ENCODE data around the gene REX1BD. TPM values are rescaled to one million over a fixed set of nuclear protein-coding genes. Genes with fewer than 3 reads are reported as not detected.
"Not testable (repeated sequence)": the region's sequence is repeated elsewhere in the genome, so short reads cannot be mapped to it uniquely, and the experiment has no call there.

The REX1BD gene
- total RNA-seq, 1 experiment from 2014 or later, result 140 TPM

DNA sequence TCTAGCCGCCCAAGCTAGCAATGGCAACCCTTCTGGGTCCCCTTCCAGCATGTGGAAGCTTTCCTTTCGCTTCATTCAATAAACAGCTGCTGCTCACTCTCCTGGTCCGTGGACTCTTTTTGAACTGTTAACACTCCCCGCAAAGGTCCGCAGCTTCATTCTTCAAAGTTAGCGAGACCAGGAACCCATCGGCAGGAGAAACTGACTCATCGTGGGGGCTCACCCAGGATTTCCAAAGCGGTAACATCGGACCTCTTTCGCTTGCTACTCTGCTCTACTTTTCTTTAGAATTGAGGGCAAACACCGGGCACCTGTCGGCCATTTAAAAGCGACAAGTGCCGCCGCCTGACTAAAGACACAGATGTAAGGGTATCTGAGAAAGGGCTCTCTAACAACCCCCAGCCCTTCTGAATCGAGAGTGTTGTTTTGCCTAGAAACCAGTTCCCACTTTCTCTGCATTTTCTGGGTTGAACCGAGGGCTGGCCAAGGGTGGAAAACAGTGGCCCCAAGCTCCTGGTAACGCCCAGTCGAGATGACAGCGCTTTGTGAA is 11.2 kb upstream of the REX1BD start:
- no peak for DNase-seq (ENCODE audit: low read depth)

DNA sequence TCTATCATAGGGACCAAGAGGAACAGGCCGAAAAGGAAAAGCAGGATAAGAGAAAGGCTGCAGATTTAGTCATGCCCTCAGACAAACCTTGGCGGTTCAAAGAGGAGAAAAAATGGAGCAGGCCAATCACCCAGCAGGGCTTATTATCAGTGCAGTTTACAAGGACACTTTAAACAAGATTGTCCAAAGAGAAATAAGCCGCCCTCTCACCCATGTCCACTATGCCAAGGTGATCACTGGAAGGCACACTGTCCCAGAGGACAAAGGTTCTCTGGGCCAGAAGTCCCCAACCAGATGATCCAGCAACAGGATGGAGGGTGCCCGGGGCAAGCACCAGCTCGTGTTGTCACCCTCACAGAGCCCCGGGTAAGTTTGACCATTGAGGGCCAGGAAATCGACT is 8.3 kb upstream of the REX1BD start:
- no peak for DNase-seq (ENCODE audit: low read depth)

DNA sequence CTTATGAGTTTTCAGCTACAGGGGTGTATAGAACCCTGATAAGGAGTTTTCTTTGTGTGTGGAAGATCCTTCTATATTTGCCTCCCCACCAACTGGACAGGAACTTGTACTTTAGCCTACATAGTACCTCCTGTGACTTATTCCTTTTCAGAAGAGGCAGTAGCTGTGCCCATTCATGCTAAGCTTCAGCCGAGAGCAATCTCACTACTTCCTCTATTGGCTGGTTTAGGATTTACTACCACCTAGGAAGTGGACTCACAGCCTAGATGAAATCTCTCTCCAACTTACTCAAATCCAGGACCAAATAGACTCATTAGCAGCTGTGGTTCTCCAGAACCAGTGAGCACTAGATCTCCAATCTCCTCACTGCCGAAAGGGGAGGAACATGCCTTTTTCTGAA is 2.3 kb upstream of the REX1BD start:
- DNase-seq (ENCODE audit: low read depth), result no peak

DNA sequence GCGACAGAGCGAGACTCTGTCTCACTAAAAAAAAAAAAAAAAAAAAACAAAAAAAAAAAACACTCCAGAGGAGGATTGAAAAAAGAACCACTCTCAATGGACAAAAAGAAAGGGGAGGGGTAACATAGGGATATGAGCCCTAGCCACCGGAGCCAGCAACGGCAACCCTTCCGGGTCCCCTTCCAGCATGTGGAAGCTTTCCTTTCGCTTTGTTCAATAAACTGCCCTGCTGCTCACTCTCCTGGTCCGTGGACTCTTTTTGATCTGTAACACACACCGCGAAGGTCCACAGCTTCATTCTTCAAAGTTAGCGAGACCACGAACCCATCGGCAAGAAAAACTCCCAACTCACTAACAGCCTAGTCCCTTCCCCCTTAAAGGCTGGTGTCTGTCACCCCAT is 1.0 kb upstream of the REX1BD start:
- DNase-seq (ENCODE audit: low read depth), result no peak

DNA sequence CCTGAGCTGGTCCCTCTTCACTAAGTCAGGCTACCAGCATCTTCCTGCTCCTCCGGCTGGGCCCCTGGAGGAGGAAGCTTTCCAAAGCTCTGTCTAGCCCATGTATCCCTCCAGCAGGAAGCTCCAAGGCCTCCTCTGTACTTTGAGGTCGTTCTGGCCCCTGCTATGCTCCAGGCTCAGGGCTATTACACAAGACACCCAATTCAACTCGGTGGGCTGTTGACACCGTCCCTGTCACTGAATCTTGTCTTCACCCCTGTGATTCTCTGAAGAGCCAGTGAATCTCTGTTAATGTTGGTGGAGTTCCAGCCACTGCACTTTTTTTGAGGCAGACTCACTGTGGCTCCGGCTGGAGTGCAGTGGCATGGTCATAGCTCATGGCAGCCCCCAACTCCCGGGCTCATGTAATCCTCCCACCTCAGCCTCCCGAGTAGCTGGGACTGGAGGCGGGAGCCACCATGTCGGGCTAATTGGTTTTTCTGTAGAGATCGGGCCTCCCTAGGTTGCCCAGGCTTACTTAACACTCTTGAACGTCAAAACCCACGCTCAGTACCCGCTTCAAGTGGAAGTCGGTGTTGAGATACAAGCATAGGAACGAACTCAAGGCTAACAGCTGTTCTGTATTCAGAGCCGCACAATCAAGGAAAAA is 512 bp upstream of the REX1BD start:
- no peak for DNase-seq (ENCODE audit: low read depth)

DNA sequence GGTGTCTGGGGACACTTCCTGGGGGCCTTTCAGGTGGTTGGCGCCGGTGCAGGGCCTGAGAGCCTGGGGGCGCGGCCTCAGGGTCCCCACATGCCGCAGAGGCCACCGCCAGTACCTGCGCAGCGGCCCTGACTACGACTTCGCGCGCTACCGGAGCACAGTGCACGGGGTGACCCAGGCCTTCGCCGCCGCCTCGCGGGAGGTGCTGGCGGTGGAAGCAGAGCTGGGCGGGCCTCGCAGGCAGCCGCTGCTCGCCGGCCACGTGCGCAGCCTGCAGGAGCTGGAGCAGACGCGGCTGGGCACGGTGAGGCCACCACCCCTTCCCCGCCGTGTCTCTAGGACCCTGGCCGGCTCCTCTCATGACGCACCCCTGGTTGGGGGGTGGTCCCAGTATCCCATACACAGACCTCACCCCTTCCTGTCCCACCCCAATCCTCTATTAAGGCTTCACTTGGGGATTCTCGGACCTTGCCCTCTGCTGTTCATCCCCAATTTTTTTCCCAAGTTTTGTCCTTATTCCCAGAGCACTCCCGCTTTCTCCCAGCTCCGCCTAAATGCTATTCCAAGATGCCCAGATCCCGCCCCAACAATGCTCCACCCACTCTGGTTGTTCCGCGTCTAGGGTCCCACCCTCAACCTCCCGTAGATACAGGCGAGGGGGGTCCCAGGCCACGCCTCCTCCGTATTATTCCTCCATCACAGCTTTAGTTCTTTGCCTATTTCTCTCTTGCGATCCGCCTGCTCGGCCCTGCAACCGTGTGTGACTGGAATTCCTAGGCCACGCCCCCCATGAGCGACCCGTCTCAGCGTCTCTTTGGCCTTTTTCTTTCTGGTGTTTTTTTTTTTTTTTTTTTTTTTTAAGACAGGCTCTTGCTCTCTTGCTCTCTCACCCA is 1.0 kb downstream of the REX1BD start:
- peak; percentile 79 for DNase-seq (ENCODE audit: low read depth)

DNA sequence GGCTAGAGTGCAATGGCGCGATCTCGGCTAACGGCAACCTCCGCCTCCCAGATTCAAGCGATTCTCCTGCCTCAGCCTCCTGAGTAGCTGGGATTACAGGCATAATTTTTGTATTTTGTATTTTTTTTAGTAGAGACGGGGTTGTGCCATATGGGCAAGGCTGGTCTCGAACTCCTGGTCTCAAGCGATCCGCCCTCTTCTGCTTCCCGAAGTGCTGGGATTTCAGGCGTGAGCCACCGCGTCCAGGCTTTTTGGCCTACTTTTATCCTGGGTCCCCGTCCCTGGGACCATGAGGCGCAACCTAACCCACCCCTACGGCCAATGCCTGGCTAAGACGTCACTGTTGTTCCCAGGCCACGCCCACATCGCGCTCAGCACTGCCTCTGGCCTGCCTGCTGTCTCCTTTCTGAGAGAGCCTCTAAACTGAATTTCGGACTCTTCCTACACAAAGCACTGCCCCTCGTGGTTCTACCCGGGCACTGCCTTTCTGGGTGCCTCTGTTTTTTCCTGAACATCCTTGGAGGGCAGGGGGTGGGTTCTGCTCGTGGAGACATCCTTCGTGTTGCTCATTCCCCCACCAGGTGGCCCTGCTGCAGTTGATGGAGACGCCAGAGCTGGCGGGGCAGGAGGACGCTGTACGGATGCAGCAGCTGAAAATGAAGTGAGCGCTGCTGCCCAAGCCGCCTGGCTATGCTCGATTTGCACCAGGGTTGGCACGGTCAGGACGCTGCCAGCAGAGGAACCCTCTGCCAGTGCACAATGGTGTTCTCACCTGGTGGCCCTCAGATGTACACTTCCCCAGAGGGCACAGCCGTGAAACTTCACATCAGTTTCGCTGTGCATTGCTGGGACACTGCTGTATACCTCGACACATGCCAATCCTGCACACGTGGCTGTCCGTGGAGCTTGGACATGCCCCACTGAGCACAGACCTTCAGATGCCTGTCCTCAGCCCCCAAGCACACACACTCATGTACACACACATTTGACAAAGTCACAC is 2.0 kb downstream of the REX1BD start:
- no peak for DNase-seq (ENCODE audit: low read depth)

DNA sequence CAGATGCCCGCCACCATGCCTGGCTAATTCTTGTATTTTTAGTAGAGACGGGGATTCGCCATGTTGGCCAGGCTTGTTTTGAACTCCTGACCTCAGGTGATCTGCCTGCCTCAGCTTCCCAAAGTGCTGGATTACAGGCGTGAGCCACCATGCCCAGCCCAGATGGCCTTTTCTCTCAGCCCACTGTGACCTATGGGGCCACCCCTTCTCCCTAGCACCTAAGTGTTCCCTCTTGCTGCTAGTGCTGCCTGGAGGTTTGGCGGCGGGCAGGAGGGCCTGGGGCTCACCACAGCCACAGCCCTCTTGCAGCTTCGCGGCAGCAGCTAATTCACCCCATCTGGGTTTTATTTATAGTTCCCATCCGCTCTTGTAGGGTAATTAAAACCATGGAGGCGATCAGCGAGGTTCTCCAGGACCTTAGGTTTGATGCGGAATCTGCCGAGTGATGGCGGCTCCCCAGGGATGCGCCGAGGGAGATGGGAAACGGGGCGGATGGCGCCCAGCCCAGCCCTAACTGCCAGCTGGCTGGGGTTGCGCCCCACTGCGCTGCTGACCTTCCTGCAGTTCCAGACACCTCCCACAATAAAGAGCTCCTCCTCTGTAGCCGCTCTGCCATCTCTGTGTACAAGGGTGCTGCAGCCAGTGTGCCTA is 3.3 kb downstream of the REX1BD start:
- no peak for DNase-seq (ENCODE audit: low read depth)

DNA sequence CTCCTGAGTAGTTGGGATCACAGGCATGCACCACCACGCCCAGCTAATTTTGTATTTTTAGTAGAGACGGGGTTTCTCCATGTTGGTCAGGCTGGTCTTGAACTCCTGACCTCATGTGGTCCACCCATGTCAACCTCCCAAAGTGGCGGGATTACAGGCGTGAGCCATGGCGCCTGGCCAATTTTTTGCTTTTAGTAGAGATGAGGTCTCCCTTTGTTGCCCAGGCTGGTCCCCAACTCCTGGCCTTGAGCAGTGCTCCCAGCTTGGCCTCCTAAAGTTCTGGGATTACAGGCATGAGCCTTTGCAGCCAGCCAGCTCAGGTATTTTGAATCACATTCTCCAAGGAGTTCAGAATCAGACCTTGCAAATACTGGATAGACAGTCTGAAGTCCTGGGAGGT is 4.1 kb downstream of the REX1BD start:
- DNase-seq (ENCODE audit: low read depth), result not testable (repeated sequence)

DNA sequence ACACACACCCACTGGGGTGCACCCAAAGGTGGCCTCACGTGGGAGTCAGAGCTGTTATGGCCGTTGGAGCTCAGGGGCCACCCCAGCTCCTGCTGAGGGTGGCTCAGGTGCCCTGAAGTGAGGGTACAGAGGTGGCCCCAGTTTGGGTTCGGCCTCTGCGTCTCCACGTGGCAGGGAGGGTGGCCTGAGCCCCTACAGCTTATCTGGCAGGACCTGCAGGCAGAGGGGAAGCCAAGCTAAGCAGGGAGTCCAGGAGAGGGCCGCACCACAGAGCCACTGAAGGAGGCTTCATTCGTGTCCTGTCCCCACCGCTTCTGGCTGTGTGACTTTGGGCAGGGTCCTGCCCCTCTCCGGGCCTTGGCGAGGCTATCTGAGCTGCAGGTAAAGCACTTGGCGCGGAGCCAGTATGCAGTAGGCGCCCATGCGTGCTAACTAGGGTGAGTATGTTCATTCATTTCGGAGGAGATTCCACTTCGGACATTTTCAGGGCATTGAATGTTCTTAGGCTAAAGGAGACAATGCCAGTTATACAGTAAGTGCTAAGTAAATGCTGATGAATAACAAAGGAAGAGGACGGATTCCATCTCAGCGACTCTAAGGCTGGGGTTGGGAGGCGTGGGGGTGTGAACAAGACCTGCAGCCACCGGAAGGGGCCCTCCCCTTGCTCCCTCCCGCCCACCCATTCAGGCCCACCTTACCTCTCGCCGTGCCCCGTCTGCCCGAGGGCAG is 4.9 kb downstream of the REX1BD start:
- DNase-seq (ENCODE audit: low read depth), result no peak

DNA sequence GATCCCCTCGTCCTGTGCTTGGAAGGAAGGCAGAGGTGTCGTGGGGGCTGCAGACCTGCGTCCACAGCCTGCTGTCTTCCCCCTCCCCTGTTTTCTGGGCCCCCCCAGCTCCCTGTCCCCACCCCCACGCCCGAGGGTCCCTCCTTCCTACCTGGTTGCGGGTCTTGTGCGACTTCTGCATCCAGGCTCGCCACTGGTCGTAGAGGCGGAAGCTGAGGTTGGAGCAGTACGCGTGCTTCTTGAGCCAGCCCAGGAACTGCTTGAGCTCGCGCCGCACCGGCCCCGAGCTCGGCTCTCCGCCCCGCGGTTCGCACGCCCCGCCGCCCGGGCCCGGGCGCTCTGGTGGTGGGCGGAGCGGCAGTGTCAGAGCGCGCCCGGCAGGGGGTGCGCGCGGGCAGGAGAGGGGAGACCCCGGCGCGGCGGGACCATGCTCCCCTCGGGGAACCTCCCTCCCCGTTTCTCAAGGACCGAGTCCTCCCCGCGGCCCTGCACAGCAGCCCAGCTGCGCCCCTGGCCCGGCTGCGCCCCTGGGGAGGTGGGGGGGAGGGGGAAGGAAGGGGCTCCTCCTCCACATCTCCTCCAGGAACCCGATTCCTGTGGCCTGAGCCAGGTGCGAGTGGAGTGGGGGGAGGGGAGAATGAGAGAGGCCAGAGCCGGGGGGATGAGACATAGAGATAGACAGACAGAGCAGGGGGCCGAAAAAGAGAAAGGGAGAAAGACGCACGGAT is 5.7 kb downstream of the REX1BD start:
- peak; percentile 84 for DNase-seq (ENCODE audit: low read depth)

DNA sequence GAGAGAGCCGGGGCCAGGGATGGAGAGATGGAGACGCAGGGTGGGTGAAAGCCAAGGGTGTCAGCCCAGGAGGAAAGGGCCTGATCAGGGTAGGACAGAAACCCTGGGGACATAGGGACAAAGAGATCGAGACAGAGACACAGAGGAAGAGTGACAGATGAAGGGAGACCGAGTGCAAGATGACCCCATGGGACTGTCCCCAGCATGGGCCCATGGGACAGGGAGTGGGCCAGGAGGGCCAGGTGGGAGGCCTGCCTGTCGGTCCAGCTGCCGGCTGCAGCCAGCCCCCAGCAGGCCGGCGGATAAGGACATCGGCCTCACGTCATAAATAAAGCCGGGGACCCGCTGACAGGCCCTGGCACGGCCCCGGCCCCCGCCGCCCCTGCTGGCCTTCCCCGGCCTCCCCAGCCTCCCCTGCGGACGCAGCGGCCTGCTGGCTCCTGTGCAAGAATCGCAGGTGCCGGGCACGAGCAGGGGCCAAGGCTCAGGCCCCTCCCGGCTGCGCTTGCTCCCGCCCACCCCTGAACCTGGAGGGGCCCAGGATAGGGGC is 6.3 kb downstream of the REX1BD start:
- no peak for DNase-seq (ENCODE audit: low read depth)

DNA sequence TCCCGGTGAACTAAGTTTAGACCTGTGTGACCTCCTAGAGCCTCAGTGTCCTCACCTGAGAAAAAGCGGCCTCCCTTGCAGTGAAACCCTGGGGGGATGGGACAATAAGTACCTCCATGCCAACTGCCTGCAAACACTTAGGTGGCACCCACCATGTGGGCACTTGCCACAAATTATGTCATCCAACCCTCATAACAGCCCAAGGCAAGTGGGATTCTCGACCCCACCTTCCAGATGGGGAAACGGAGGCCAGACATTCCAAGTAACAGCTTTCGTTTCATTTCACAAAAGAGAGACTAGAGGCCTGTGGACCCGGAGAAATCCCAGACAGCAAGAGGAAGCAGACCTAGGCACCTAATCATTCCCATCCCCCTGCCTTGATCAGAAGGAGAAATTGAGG is 6.9 kb downstream of the REX1BD start:
- no peak for DNase-seq (ENCODE audit: low read depth)

DNA sequence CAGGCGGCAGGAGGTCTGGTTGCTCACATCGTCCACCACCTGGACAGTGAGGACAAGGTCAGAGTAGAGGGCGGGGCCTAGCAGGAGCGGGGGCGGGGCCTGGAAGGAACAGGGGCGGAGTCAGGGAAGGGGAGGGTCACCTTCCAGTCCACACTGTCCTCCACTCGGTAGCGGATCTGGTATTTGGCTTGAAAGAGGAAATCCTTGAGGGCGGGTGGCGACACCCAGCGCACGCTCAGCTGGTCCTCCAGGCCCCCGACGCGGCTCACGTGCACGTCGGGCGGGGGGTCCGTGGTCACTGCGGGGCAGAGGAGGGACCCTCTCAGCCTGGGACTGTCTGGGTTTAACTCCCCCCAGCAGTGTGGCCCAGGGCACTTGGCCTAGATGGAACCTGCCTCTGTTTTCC is 8.2 kb downstream of the REX1BD start:
- peak; percentile 69 for DNase-seq (ENCODE audit: low read depth)

DNA sequence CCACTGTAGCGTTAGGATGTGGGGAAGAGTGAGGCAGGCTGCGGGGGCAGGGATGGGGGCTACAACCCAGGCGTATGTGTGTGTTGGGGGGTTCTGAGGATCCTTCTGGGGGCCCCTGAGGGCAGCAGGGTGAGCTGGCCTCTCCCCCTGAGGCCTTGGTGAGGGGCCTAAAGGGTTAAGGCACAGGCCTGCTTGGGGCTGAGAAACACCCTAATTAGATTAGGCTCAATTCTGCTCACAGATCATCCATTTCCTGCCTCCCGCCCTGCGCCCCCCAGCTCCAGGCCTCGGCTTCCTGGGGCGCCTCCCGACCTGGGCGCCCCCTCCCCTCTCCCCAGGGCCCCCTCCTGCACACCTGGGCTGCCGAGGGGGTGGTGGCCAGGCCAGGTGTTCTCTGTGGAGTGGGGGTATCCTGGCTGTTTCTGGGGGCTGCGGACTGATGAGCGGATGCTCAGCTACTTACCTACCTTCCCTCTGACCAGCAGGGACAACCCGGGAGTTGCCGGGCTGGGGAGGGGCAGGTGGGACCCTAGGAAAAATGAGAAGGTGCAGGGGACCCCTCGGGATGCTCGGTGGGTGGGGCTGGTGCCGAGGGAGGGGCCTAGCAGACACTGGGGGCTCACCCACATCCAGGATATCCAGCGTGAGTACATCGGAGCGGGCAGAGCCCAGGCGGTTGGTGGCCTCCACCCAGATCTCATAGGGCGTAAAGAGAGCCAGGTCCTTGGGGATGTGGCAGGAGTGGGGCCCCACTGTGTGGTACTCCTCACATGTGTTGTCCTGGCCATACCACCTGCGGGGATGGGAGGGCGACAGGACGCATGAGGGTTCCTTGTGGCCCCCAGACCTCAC is 9.4 kb downstream of the REX1BD start:
- no peak for DNase-seq (ENCODE audit: low read depth)

DNA sequence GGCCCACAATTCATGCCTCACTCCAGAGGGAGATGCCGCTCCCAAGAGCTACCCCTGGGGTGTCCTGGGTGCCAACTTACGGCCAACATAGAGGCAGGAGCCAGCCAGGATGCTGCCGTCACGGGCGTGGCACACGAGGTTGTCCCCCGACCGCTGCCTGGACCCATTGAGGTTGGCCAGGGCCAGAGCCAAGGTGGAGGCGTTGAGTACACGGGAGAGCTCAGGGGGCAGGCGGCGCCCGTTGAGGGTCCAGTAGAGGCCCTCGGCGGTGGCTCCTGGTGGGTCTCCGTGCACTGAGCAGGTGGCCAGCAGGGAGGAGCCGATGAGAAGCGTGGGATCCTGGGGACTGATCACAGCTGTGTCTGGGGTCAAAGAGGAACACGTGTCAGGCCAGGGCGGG is 10.9 kb downstream of the REX1BD start:
- no peak for DNase-seq (ENCODE audit: low read depth)

DNA sequence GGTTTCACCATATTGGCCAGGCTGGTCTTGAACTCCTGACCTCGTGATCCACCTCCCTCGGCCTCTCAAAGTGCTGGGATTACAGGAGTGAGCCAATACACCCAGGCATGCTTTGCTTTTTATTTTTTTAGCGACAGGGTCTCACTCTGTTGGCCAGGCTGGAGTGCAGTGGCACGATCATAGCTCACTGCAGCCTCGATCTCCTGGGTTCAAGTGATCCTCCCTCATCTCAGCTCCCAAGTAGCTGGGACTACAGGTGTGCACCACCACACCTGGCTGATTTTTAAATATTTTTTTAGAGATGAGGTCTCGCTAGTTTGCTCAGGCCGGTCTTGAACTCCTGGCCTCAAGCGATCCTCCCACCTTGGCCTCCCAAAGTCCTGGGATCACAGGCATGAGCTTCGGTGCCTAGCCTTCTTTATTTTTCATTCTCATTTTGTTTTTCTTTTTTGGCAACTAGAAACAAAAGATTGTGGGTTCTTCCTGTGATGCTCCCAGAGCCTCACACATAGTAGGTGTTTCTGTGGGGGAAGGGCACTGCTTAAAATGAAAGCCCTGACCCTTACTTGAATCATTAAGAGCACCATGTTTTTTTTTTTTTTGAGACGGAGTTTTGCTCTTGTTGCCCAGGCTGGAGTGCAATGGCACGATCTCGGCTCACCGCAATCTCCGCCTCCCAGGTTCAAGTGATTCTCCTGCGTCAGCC is 12.2 kb downstream of the REX1BD start:
- not testable (repeated sequence) for DNase-seq (ENCODE audit: low read depth)

DNA sequence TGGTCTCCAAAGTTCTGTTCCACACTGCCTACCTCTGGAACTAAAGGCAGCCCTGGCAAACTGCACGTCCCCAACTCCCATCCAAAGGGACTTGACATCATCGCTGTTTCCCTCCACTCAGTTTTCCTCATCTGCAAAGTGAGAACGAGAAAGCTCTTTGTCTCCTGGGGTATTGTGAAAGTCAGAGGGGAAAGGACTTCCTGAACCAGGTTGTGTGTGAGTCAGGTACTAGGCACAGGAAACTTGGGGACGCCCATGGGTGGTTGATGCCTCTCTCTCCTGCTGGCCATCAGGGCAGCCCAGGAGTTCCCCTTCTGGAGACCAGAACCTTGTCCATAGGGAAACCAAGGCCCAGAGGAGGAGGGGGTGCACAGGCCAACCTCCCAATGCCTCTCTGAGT is 13.3 kb downstream of the REX1BD start:
- DNase-seq (ENCODE audit: low read depth), result no peak
